WTC11 (cell line): ENCODE data around the gene MICAL1.

Experiments used
- HMGA2 ChIP-seq: fragments of 250-450 bp; sonication (Bioruptor Pico); IDR thresholded peaks from 2 replicates; pipeline ENCODE4 v1.4.0; 2021; ENCODE audit warnings: mild to moderate bottlenecking, moderate library complexity
- MXD4 ChIP-seq: fragments of 250-450 bp; sonication (Bioruptor Pico); IDR thresholded peaks from 2 replicates; pipeline ENCODE4 v1.8.0; 2021; ENCODE audit warnings: mild to moderate bottlenecking, moderate library complexity, borderline replicate concordance
- NR1H2 ChIP-seq: sonication (generic); formaldehyde crosslinking; IDR thresholded peaks from 2 replicates; pipeline ENCODE4 v1.9.0; 2021; ENCODE audit warnings: mild to moderate bottlenecking, moderate library complexity, missing genetic modification reagents
- TF ChIP-seq, protein P1 (sequence below): fragments of 200-600 bp; IDR thresholded peaks from 2 replicates; pipeline ENCODE4 v1.8.0; 2022; ENCODE audit warnings: antibody characterized with exemption
- TF ChIP-seq, protein P2 (sequence below): sonication (generic); formaldehyde crosslinking; IDR thresholded peaks from 2 replicates; pipeline ENCODE4 v1.8.1; 2023; ENCODE audit warnings: mild to moderate bottlenecking, moderate library complexity, missing genetic modification reagents
- TF ChIP-seq, protein P3 (sequence below): sonication (generic); formaldehyde crosslinking; IDR thresholded peaks from 2 replicates; pipeline ENCODE4 v1.8.1; 2022; ENCODE audit warnings: low read depth, missing genetic modification reagents, borderline replicate concordance

DNA sequence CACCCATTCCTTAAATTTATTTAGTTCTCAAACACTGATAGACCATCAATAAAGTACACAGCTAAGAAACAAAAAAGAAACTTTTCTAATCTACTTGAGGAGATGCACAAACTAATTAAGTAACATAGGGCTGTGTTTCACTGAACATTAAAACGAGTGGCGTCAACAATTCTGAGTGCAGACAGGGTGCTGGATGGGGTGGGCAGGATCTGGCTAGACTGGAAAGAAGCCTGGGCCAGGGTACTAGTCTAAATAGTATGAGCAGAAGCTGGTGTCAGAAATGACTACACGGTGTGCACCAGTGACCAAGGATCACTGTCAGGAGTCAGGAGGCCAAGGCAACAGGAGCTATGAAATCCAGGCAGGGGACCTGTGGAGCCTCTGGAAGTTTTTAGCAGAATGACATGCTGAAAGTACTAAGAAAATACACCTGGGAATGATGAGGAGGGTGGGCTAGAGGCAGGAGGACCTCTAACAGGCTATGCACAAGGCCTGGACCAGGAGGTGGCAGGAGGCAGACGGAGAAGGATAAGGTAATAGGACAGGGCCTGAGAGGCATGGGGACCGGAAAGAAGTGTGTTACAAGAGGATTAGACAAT, 14.1 kb upstream of the MICAL1 start:
- TF ChIP-seq MXD4 (no peak), NR1H2 (CRISPR knock-in tag) (no peak), HMGA2 (CRISPR knock-in tag) (no peak)
- TF ChIP-seq, protein P1, sequence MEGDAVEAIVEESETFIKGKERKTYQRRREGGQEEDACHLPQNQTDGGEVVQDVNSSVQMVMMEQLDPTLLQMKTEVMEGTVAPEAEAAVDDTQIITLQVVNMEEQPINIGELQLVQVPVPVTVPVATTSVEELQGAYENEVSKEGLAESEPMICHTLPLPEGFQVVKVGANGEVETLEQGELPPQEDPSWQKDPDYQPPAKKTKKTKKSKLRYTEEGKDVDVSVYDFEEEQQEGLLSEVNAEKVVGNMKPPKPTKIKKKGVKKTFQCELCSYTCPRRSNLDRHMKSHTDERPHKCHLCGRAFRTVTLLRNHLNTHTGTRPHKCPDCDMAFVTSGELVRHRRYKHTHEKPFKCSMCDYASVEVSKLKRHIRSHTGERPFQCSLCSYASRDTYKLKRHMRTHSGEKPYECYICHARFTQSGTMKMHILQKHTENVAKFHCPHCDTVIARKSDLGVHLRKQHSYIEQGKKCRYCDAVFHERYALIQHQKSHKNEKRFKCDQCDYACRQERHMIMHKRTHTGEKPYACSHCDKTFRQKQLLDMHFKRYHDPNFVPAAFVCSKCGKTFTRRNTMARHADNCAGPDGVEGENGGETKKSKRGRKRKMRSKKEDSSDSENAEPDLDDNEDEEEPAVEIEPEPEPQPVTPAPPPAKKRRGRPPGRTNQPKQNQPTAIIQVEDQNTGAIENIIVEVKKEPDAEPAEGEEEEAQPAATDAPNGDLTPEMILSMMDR, result no peak
- TF ChIP-seq, protein P2, sequence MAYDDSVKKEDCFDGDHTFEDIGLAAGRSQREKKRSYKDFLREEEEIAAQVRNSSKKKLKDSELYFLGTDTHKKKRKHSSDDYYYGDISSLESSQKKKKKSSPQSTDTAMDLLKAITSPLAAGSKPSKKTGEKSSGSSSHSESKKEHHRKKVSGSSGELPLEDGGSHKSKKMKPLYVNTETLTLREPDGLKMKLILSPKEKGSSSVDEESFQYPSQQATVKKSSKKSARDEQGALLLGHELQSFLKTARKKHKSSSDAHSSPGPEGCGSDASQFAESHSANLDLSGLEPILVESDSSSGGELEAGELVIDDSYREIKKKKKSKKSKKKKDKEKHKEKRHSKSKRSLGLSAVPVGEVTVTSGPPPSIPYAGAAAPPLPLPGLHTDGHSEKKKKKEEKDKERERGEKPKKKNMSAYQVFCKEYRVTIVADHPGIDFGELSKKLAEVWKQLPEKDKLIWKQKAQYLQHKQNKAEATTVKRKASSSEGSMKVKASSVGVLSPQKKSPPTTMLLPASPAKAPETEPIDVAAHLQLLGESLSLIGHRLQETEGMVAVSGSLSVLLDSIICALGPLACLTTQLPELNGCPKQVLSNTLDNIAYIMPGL, result no peak
- TF ChIP-seq, protein P3, sequence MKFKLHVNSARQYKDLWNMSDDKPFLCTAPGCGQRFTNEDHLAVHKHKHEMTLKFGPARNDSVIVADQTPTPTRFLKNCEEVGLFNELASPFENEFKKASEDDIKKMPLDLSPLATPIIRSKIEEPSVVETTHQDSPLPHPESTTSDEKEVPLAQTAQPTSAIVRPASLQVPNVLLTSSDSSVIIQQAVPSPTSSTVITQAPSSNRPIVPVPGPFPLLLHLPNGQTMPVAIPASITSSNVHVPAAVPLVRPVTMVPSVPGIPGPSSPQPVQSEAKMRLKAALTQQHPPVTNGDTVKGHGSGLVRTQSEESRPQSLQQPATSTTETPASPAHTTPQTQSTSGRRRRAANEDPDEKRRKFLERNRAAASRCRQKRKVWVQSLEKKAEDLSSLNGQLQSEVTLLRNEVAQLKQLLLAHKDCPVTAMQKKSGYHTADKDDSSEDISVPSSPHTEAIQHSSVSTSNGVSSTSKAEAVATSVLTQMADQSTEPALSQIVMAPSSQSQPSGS (CRISPR knock-in tag), result no peak
